Neural progenitor cell (in vitro differentiated cells): ENCODE measurements around the gene COMMD10. TPM values are rescaled to one million over a fixed set of nuclear protein-coding genes. Genes with fewer than 3 reads are reported as not detected.
A peak's percentile ranks its signal among the peaks of the same experiment; 100 is the strongest.

Source experiments
- DNase-seq: peaks from one replicate; pipeline ENCODE4 v3.0.0-alpha.2; 2016; ENCODE audit warnings: low spot score
- H2AFZ ChIP-seq: fragments of 200-600 bp; sonication (generic); replicated peaks from 2 replicates; pipeline ENCODE4 v1.6.1; 2016; ENCODE audit warnings: antibody characterized with exemption
- H3F3A ChIP-seq: fragments of 200-600 bp; sonication (generic); 2 replicates; pipeline ENCODE4 v1.6.1; 2016; ENCODE audit warnings: antibody characterized with exemption, low read depth
- H3K27ac ChIP-seq: fragments of 200-600 bp; sonication (generic); 2 replicates; pipeline ENCODE4 v1.5.1; 2016; ENCODE audit warnings: mild to moderate bottlenecking
- H3K27me3 ChIP-seq: fragments of 200-600 bp; sonication (generic); 2 replicates; pipeline ENCODE4 v1.6.1; 2016; ENCODE audit warnings: mild to moderate bottlenecking, moderate library complexity
- H3K36me3 ChIP-seq: fragments of 200-600 bp; sonication (generic); 2 replicates; pipeline ENCODE4 v1.5.1; 2016
- H3K4me1 ChIP-seq: fragments of 200-600 bp; sonication (generic); 2 replicates; pipeline ENCODE4 v1.6.1; 2016; ENCODE audit warnings: mixed run types
- H3K4me2 ChIP-seq: fragments of 200-600 bp; sonication (generic); 2 replicates; pipeline ENCODE4 v1.6.1; 2016
- H3K4me3 ChIP-seq: fragments of 200-600 bp; sonication (generic); 2 replicates; pipeline ENCODE4 v1.5.1; 2016
- H3K79me2 ChIP-seq: fragments of 200-600 bp; sonication (generic); 2 replicates; pipeline ENCODE4 v1.6.1; 2016; ENCODE audit warnings: low read depth
- H3K9ac ChIP-seq: fragments of 200-600 bp; sonication (generic); 2 replicates; pipeline ENCODE4 v1.6.1; 2016
- H3K9me3 ChIP-seq: fragments of 200-600 bp; sonication (generic); 2 replicates; pipeline ENCODE4 v1.5.1; 2016; ENCODE audit warnings: low read depth
- H4K20me1 ChIP-seq: fragments of 200-600 bp; sonication (generic); 2 replicates; pipeline ENCODE4 v1.6.1; 2016; ENCODE audit warnings: low read depth
- H3K27ac Mint-ChIP-seq: 3 replicates; pipeline ENCODE4 v1.8.0; 2021; ENCODE audit warnings: mixed read lengths
- H3K27me3 Mint-ChIP-seq: 2 replicates; pipeline ENCODE4 v1.8.0; 2022; ENCODE audit warnings: low read depth, mild to moderate bottlenecking, inconsistent platforms, moderate library complexity, mixed read lengths; ENCODE audit not compliant: insufficient read depth
- H3K36me3 Mint-ChIP-seq: 3 replicates; pipeline ENCODE4 v1.8.0; 2021; ENCODE audit warnings: mixed read lengths
- H3K4me1 Mint-ChIP-seq: 3 replicates; pipeline ENCODE4 v1.8.0; 2021; ENCODE audit warnings: mixed read lengths
- H3K4me3 Mint-ChIP-seq: 3 replicates; pipeline ENCODE4 v1.8.0; 2021; ENCODE audit warnings: mild to moderate bottlenecking, moderate library complexity, mixed read lengths
- H3K9me3 Mint-ChIP-seq: 3 replicates; pipeline ENCODE4 v1.8.0; 2020; ENCODE audit warnings: mixed read lengths
- EZH2 ChIP-seq: fragments of 200-600 bp; sonication (generic); IDR thresholded peaks from 2 replicates; pipeline ENCODE4 v1.6.1; 2017; ENCODE audit warnings: antibody characterized with exemption, mild to moderate bottlenecking, moderate library complexity
- EZH2phosphoT487 ChIP-seq: fragments of 200-600 bp; sonication (generic); IDR thresholded peaks from 2 replicates; pipeline ENCODE4 v1.6.1; 2017; ENCODE audit warnings: antibody characterized with exemption
- total RNA-seq: library from RNA; depleted of rRNA; stranded (reverse); fragments of >200 nt; gene quantifications from 2 replicates; pipeline ENCODE4 v1.2.3, GENCODE V29; 2015; ENCODE audit warnings: low replicate concordance
- TF ChIP-seq, protein P1 (sequence below): fragments of 200-600 bp; sonication (generic); IDR thresholded peaks from 2 replicates; pipeline ENCODE4 v1.5.1; 2017; ENCODE audit warnings: antibody characterized with exemption, mild to moderate bottlenecking

COMMD10 gene
- total RNA-seq: 46.6 and 77.0 TPM in 2 replicates

DNA sequence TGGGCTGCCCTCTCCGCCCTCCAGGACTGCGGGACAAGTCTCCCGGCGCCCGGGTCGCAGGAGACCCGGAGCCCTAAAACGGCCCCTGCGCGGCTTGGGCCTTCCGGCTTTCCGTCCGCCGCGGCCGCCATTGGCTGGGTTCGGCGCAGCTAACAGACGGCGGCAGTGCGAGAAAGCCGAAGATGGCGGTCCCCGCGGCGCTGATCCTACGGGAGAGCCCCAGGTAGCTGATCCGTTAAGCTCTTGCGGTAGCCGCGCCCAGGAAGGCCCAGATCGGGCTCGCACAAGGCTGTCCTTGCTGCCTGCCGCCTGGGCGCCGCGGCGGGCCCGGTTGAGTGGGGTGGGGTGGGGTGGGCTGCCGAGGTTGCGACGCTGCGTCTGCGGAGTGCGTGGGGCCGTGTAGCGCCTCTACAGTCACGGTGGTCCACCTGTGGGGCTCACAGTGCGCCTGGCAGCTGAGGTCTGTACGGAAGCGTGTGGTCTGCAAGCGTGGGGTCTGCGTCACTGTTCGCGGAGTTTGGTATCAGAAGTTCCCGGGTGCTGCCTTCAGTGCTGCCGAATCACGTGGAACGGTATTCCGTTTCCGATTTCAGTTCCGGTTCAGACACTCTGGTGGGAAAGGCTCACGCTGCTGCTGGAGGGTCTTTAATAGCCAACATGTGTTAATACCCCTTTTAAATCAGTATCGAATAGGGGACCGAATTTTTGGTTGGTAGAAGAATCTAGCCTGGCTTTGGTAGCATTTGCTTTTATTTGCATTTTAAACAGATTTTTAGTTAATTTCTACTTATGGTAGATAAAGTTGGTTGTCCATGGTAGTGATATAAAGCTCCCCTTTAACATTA is at the start of gene COMMD10:
Gene COMMD10, plus strand, starts transcription at position 155 of the 845 bp plus-strand sequence.
- peak within 1 kb of the TSS; percentile 76 for H3K4me3 ChIP-seq
- peaks cover 12% of the 10 kb centered on the region for H3K4me1 ChIP-seq
- peak within 1 kb of the TSS; percentile 97 for H3K27ac Mint-ChIP-seq
- H3K79me2 ChIP-seq: peaks cover 28% of the 10 kb centered on the region
- peak; percentile 92 for DNase-seq
- peak within 1 kb of the TSS; percentile 75 for H3K27ac ChIP-seq
- H3K4me2 ChIP-seq: peak within 1 kb of the TSS; percentile 89
- H3K36me3 ChIP-seq: no peaks in the 10 kb centered on the region
- H3K4me3 Mint-ChIP-seq: peak within 1 kb of the TSS; percentile 98
- H3K27me3 ChIP-seq: no peaks in the 10 kb centered on the region
- peak within 1 kb of the TSS; percentile 66 for H2AFZ ChIP-seq
- peaks cover 2% of the 10 kb centered on the region for H3K27me3 Mint-ChIP-seq
- H3K9me3 Mint-ChIP-seq: peaks cover 2% of the 10 kb centered on the region
- TF ChIP-seq, protein P1, sequence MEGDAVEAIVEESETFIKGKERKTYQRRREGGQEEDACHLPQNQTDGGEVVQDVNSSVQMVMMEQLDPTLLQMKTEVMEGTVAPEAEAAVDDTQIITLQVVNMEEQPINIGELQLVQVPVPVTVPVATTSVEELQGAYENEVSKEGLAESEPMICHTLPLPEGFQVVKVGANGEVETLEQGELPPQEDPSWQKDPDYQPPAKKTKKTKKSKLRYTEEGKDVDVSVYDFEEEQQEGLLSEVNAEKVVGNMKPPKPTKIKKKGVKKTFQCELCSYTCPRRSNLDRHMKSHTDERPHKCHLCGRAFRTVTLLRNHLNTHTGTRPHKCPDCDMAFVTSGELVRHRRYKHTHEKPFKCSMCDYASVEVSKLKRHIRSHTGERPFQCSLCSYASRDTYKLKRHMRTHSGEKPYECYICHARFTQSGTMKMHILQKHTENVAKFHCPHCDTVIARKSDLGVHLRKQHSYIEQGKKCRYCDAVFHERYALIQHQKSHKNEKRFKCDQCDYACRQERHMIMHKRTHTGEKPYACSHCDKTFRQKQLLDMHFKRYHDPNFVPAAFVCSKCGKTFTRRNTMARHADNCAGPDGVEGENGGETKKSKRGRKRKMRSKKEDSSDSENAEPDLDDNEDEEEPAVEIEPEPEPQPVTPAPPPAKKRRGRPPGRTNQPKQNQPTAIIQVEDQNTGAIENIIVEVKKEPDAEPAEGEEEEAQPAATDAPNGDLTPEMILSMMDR: no peak
- TF ChIP-seq EZH2: peak; percentile 63
- H4K20me1 ChIP-seq: no peaks in the 10 kb centered on the region
- peaks cover 6% of the 10 kb centered on the region for H3K36me3 Mint-ChIP-seq
- H3K9ac ChIP-seq: peak within 1 kb of the TSS; percentile 68
- H3K4me1 Mint-ChIP-seq: peaks cover 16% of the 10 kb centered on the region
- no peaks in the 10 kb centered on the region for H3F3A ChIP-seq
- H3K9me3 ChIP-seq: no peaks in the 10 kb centered on the region

DNA sequence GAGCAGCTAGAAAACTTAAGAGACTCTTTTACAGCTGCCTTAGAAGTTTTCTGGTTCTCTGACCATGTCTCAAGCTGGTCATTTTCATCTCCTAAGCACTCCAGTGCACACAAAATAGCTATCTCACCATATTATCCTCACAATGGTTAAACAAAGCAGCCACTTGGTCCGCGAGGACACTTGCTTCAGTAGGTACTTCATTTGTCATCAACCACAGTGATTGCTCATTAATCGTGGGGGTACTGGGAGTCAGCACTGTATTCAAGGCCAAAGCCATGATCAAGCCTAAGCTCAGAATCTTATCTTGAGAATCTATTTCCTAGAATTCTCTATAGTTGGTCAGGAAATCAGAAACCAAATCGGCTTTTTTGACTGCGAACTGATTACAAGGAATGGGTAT is 49.7 kb upstream of the COMMD10 start:
- no peak overlapping the region for H3K9ac ChIP-seq
- no peaks in the 10 kb centered on the region for H3K79me2 ChIP-seq
- Mint-ChIP-seq H3K27me3 (no peaks in the 10 kb centered on the region), H3K4me1 (peaks cover 4% of the 10 kb centered on the region), H3K4me3 (no peak overlapping the region), H3K36me3 (no peaks in the 10 kb centered on the region), H3K27ac (no peak overlapping the region), H3K9me3 (no peaks in the 10 kb centered on the region)
- no peak overlapping the region for H2AFZ ChIP-seq
- no peaks in the 10 kb centered on the region for H3F3A ChIP-seq
- no peak overlapping the region for H3K4me3 ChIP-seq
- no peak for DNase-seq
- H3K36me3 ChIP-seq: no peaks in the 10 kb centered on the region
- H3K27me3 ChIP-seq: no peaks in the 10 kb centered on the region
- H3K4me2 ChIP-seq: no peak overlapping the region
- H3K9me3 ChIP-seq: no peaks in the 10 kb centered on the region
- H3K27ac ChIP-seq: no peak overlapping the region
- H3K4me1 ChIP-seq: peaks cover 3% of the 10 kb centered on the region
- no peaks in the 10 kb centered on the region for H4K20me1 ChIP-seq
- TF ChIP-seq EZH2: no peak
- TF ChIP-seq, protein P1: no peak

DNA sequence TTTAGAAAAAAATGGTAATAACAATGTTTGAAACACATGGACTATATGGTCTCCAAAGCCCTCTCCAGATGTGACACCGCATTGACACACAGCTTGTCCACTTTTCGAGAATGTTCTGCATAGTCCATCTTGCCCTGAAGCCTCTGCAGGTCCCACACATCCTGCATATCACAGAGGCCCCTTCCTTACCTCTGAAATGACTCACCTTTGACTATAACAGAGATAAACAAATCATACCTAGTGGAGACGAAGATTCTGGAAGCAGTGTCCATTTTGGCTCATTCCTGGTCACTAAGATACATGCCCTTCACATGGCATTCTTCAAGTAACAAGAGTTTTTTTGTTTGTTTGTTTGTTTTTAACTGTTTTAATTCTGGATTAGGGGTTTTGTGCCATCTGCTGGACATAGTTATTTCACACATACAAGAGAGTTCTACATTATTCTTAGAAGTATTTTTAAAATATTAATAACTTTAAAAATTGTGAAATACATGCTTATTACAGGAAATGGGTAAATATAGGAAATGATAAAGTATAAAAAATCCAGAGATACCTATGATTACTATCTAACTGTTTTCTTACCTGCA is 47.5 kb upstream of the COMMD10 start:
- Mint-ChIP-seq H3K4me1 (peaks cover under 1% of the 10 kb centered on the region), H3K27ac (no peak overlapping the region), H3K4me3 (no peak overlapping the region), H3K36me3 (no peaks in the 10 kb centered on the region), H3K9me3 (no peaks in the 10 kb centered on the region), H3K27me3 (no peaks in the 10 kb centered on the region)
- Histone ChIP-seq H4K20me1 (no peaks in the 10 kb centered on the region), H3K4me2 (no peak overlapping the region), H3F3A (no peaks in the 10 kb centered on the region), H3K9ac (no peak overlapping the region), H2AFZ (no peak overlapping the region), H3K27me3 (no peaks in the 10 kb centered on the region), H3K9me3 (no peaks in the 10 kb centered on the region), H3K79me2 (no peaks in the 10 kb centered on the region), H3K4me3 (no peak overlapping the region), H3K36me3 (no peaks in the 10 kb centered on the region), H3K27ac (no peak overlapping the region), H3K4me1 (peaks cover 3% of the 10 kb centered on the region)
- TF ChIP-seq, protein P1: peak; percentile 20
- TF ChIP-seq EZH2 (no peak), EZH2phosphoT487 (no peak)
- no peak for DNase-seq
